GM21528 (cell line): ENCODE measurements around the gene PIWIL1.

ENCODE experiments used
- ATAC-seq: cut with Tn5 transposase; IDR thresholded peaks from one replicate; pipeline ENCODE4 v1.9.1; 2021; ENCODE audit warnings: mild to moderate bottlenecking, moderate library complexity; ENCODE audit not compliant: unreplicated experiment, low FRiP score

Gene PIWIL1

DNA sequence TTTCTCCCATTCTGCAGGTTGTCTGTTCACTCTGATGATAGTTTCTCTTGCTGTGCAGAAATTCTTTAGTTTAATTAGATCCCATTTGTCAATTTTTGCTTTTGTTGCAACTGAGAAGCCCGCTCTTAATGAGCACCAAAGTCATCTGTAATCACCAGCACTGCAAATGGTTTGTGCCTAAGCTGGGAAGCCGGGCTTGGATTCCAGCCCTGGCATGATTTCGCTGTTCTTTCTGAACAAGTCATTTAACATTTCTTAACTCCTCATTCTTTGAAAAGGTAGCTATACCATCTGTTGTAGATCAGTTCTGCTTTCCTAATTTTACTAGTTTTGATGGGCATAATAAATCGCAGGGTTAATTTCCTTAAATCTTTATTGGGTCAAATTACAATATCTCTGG, 32.1 kb downstream of the PIWIL1 start:
- ATAC-seq: no peak

DNA sequence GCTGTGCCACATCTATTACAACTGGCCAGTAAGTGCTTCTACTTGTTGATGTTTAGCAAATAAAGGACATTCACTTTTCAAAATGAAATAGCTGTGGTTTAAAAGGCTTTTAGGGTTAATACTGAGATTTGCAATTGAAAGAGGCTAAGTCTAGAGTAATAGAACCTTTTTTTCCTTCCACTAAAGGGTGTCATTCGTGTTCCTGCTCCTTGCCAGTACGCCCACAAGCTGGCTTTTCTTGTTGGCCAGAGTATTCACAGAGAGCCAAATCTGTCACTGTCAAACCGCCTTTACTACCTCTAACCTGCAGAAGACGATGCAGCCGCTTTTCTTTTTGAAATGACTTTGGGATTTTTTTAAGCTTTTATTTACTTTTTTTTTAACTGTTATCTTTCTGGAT, 33.6 kb downstream of the PIWIL1 start:
- no peak for ATAC-seq

DNA sequence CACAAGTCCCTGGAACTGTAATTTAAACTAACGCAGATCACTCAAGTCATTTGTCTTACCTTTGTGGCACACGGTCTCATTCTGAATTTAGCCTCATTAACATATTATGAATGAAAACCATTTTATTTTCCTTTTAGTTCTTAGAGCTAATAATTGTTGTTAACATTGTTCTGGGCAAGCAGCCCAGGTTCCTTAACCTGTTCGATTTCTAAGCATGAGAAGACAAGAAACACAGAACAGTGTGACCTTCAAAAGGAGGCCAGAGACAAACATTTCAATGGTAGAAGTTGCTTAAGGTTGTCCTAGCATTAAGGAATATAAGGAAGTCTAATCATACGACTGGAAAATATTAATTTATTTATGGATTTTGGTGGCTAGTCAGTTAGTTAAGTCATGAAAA, 35.2 kb downstream of the PIWIL1 start:
- ATAC-seq: no peak

DNA sequence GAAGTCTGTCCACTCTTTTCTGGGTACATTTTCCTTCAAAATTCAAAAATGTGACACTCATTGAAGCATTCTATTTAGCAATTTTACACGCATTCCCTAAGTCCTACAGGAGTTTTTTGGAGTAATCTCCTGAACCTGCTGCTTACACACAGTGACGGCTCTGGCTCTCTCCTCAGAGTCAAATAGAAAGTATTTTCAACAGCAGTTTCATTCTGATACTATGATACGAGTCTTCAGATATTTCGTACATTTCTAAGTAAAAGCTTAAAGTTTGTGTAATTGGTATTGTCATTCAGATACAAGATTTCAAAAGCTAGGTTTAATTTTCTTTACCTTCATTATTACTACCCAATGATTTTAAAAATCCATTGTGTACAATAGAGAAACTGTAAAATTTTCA, 36.4 kb downstream of the PIWIL1 start:
- ATAC-seq: no peak

DNA sequence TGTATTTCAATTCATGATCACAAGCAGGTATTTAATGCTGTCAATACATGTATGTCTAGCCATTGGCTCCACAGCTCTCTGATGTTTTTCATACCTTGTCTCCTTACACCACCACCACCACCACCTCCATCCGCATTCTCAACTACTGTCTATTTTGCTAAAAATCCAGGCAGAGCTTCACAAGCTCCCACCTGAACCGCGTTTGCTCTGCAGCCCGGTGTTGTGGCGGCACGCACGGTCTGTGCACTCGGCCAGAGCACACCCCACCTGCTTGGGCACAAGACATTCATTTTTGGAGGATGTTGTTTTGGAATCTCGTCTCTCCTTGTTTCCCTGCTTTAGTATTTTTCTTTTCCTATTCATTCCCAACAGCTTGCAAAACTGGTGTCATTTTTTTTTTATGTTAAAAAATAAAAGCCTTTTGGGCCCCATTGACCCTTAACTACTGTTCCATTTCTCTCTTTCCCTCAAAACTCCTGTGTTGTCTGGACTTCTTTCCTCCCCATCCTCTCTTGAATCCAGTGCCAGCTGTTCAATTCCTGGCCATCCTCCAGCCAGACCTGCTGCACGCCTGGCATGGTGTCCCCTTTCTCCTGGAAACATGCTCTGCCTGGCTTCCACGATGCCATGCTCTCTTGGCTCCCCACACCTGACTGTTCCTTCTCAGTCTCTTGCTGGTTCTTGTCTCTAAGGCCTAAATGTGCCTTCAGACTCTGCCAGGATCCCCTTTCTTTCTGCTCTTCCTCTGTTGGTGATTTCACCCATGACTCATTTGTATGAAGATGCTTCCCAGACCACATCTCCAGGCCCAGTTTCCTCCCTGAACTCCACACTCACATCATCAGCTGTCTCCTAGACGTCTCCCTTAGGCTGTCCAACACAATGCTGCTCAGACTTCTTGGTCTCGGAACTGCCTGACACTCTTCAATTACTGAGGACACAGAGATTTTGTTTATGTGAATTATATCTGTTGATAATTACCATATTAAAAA, 37.9 kb downstream of the PIWIL1 start:
- no peak for ATAC-seq

DNA sequence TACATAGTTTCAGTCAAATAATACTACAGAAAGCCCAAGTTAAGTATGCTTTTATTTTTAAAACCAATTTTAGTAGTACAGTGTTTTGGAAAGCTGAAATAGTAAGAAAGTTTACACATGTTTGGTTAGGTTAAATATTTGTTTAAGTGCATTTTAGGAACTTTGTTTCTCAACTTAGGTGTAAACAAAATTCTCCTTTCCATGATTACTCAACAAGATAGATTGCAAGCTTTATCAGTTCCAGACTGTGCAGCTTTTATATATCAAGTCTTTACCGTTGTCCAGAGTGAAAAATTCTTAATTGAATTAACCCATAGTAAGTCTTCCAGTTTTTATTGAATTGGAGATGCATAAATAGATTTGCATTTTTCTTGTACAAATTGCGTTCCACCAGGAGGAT, 45.1 kb downstream of the PIWIL1 start:
- no peak for ATAC-seq

DNA sequence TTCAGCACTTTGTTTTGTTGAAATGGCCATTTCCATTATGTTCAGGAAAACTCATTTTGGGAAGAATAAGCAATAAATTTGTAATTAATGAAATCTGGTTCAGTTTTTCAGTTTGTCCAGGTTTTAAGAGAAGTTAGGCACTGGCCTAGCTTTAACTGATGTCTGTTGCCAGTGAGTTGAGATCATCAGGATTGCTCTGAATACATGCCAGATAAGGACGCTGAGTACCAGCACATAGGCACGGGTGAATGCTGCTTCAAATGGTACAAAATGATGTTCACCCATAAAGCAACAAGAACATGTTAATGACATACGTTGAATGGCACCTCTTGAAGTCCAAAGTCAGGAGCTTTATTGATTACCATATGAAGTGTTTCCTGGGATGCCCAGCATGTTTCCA, 46.5 kb downstream of the PIWIL1 start:
- ATAC-seq: no peak

DNA sequence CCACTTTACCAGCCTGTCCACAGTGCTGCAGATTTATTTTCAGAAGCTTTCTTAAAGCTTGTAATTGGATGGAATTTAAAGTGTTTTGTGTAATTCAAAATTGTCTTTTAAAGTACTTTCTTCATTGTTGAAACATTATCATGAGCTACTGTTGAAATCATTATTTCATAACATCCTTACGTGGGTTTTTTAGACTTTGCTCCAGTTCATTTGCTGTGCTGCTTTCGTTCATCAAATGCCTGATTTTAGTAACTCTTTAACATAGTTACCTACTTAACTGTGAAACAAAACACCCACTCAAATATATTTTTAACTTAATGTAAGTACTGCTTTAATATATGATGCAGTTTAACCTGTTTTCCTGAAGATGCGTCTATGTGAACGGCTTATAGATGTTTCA, 47.5 kb downstream of the PIWIL1 start:
- ATAC-seq: no peak

DNA sequence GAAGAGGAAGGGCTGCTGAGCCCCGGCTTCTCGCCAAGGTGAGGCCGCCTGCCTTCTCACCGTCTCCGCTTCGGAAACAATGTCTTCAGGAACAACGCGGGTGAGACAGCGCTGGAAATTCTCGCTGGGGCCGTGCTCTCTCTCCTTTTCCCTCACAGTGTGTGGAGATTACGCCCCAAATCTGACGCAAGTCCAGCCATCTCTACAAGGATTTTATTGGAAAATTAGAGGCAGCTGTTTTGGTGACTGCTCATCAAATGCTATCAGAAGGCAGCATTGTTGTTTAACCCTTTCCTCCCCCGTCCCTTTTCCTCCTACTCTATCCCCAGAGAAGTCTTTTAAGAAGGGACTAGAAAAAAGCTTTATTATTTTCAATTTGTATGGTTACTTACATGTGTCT, 53.5 kb downstream of the PIWIL1 start:
- no peak for ATAC-seq

DNA sequence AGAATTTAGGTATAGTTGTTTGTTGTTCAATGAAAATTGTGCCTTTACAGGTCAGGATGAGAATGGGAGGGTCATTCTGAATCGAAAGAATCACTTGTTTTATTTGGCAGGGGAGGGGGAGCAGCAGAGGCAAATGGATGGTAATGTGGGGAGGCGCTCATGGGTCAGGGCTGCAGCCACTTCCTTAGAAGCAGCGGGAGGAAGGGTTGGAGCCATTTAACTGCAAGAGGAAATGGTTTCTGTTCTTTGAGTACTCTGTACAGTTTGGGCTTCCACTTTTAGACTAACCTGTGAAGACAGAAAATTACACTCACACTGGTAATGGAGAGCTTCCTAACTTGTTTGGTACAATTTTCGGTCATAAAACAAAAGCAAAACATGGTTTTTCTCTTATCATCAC, 57.2 kb downstream of the PIWIL1 start:
- no peak for ATAC-seq

DNA sequence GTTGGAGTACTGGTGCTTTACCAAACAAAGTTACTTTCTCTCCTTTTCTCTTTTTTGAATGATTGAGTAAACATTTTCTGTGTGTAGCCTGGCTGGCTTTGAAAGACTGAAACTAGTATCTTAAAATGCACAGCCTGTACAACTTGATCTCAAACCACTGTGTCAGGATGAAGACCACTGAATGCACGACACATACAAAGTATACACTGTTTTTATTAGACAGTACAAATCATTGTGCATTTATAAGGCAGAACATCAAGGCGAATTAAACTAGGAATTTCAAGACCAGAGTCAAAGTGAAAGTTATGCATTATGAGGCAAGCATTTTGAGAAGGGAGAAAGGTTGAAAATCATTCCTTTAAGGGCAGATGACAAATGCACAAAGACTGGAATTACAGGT, 59.0 kb downstream of the PIWIL1 start:
- ATAC-seq: no peak

DNA sequence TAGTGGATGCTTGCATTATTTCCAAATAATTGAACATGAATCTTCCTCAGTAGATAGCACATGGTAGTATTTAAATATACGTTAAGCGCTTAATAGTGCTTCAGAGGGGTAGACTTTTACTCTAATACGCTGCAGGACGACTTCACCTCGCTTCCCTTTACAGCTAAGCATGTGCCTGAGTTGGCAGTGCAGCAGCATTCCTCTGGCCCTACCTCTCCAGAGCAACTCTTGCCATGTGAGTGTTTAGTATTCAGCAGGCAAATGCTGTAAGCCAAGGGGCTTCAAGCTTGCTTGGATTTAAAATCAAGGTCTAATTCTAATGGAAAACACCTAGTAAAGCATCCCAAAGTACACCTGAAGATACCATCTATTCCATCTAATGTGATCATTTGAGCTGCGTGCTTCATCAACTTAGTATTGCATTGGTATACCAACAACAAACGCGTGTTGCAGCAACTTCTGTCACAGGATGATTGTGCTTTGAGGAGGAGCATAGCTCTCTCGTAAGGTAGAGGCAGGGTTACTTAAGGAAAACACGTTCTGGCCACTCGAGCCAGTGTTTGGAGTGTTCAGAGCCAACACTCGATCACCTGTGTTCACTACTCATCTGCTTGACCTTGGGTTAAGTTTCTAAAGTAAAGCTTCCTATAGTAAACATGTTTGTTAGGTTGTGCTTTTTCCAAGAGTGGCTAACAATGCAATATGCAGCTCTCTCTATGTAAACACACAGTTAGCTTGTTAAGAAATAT, 60.6 kb downstream of the PIWIL1 start:
- no peak for ATAC-seq

DNA sequence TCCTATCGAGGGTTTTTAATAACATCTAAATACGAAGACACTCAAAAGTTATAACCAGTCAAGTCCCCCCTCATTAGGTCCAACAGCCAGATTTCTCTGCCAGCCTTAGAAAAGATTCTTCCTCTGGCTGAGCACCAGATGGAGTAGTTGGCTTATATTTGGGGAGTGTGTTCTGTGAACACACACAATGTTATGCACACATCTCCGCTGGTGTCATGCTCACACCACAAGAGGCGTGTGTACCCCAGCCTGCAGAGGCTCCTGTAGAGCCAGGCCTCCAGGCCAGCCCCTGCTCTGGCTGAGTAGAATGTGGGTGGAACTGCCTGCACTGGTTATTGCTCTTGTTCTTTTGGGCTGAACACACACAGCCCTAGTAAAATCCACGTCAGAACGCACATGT, 64.0 kb downstream of the PIWIL1 start:
- no peak for ATAC-seq

DNA sequence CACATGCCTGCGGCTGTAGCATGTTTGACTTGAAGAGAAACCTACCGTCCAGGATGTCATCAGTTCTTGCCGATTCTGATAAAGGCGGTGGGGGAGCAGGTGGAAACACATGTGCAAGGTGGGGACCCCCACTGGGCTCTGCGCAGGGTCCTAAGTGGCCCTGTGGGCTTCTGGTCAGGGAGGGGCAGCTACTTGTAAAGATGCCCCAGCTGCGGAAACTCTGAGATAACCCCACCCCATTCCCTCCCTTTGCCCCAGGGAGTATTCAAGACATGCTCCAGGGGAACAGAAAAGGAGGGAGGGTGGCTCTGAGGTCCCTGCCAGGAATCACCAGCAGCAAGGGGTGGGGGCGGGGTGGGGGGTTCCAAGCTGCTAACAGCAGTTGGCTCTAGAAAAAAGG, 67.6 kb downstream of the PIWIL1 start:
- no peak for ATAC-seq

DNA sequence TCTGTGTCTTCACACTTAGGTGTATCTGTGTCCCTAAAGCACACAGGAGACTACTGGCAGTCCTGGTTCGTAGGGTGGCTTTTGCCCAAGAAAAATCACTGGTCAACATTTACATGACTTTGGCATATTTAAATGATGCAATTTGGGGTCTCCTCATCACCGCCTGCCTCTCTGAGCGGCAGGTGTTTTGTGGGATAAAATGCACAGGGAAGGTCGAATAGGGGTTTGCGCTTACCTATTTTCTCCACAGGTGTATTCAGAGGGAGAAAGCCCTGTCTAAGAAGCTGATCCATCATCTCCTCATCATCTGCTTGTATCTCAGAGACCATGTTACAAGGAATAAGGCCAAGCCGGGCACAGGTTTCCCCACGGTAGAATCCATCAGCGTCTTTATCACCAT, 74.7 kb downstream of the PIWIL1 start:
- no peak for ATAC-seq

DNA sequence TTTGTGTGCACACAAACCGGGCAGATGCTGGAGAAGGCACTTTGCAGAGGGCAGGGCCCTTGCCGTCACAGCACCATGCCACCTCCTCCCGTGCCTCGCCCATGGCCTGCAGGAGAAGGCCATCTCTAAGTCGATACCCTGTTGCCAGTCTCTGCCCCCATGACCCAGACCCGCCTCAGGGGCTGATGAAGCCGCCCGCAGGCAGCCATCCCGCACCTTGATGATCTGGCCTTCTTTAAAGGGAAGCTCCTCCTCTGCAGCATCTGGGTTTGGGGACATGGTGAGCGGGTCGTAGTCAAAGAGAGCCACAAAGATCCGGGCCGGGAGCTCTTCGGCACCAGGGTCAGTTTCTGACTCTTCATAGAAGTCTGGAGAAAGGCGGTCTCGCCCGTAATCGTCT, 76.2 kb downstream of the PIWIL1 start:
- no peak for ATAC-seq

DNA sequence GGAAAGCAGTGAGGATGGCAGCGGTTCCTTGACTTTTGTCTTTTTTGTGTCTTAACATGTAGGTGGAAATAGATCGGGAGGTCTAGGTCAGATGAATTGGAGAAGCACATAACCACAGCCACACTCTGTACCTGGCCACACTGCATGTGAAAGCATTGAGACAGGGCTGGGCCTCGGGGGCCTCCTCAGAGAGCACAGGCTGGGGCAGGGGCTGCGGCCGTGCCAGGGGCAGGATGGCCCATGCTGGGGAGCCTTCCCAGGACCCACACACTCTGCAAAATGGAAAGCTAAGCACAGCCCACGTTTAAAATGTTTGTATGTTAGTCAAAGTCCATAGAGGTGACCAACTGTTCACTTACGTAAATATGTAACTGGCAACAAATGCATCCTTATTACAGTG, 76.7 kb downstream of the PIWIL1 start:
- ATAC-seq: no peak

DNA sequence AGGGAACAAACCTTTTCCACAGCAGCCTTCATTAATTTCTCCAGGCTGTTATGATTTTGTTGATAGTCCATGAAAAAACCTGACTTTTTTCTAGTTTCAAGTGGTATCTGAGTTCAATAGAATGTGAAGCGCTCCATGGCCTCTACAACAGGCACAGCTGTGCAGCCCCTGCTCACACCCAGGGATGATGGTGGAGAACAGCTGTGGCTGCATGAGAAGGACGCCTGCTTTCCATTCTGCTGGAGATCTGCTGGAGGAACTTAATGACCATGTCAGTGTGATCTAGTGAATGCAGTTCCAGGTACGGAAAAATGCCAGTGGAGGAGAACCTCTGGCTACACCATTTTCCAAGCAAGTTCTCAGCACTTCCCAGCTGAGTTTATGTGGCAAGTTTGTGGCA, 80.6 kb downstream of the PIWIL1 start:
- ATAC-seq: no peak

DNA sequence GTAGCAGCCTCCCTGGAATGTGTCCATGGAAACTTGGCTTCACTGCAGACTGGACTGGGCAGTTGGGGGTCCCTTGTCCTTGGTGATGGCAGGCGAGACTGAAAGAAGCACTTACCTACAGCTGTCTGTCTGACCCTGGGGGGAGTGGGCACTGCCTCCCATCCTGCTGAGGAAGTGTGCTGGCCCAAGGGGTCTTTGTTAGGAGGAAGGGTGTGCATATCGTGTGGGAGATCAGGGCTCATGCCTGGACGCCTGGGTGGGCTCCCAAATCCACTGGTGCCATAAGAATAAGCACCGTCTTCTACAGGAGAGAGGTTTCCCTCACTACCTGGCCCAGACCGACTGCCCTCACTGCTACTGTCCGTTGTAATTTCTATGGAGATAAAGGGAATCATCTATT, 81.4 kb downstream of the PIWIL1 start:
- no peak for ATAC-seq

DNA sequence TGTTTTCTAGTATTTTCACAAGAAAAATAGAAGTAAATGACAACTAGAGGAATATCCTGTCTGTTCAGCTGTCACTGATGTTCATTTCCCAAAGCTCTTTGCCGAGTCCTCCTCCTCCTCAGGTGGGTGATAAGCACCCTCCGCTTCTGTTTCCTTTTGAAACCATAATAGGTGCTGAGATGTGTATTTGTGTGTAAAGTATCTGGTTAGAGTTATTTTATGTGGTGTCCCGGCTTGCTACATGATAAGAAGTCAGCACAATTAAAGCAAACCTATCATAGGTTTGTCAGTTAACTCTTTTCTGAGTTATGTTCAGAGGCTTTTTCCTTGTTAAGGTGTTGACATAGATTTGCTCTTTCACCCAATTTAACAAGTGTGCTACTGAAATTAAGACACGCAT, 82.4 kb downstream of the PIWIL1 start:
- ATAC-seq: no peak

DNA sequence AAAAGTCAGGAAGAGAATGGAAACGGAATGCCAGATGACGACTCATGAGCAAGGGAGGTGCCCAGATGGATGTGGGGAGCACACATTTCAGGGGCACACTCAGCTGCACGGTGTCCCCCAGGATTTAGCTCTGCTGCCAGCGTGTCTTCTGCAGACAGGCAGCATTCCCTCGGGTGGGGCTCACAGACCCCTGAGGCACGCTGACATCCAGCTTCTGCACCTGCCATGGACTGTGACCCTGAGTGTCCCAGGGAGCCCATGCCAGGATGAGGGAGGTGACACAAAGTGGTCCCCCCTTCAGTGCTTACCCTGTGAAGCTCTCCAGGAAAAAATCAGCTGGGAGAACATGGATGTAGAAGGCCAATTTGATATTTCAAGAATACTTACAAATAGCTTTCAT, 84.2 kb downstream of the PIWIL1 start:
- ATAC-seq: no peak
